WI38 (cell line): Measurements from ENCODE around the gene URM1.

ENCODE experiments used
- H3K4me3 ChIP-seq: 2 replicates; pipeline ENCODE4 v1.5.1; 2011; ENCODE audit warnings: low read depth, mild to moderate bottlenecking, control low read depth, low read length
- TF ChIP-seq, protein P1 (sequence below): IDR thresholded peaks from 2 replicates; pipeline ENCODE4 v1.5.1; 2012; ENCODE audit warnings: low read depth, mild to moderate bottlenecking, control low read depth, low read length

Gene URM1

DNA sequence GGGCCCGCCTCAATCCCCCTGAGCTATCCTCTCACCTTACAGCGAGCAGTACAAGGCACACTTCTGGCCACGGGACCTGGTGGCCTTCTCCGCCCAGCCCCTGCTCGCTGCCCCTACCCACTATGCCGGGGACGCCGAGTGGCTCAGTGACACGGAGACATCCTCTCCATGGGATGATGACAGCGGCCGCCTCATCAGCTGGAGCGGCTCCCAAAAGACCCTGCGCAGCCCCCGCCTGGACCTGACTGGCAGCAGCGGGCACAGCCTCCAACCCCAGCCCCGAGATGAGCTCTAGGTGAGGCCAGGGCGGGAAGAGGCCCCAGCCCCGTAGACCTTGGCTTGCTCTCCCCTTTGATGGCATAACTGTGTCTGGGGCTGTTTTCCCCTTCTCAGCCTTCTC, 64.4 kb downstream of the URM1 start:
- TF ChIP-seq, protein P1, sequence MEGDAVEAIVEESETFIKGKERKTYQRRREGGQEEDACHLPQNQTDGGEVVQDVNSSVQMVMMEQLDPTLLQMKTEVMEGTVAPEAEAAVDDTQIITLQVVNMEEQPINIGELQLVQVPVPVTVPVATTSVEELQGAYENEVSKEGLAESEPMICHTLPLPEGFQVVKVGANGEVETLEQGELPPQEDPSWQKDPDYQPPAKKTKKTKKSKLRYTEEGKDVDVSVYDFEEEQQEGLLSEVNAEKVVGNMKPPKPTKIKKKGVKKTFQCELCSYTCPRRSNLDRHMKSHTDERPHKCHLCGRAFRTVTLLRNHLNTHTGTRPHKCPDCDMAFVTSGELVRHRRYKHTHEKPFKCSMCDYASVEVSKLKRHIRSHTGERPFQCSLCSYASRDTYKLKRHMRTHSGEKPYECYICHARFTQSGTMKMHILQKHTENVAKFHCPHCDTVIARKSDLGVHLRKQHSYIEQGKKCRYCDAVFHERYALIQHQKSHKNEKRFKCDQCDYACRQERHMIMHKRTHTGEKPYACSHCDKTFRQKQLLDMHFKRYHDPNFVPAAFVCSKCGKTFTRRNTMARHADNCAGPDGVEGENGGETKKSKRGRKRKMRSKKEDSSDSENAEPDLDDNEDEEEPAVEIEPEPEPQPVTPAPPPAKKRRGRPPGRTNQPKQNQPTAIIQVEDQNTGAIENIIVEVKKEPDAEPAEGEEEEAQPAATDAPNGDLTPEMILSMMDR: no peak
- H3K4me3 ChIP-seq: no peak overlapping the region

GRCh38 chr9:128438343-128439109, 67.4 kb downstream of the URM1 start:
- TF ChIP-seq, protein P1: peak; percentile 85
- no peak overlapping the region for H3K4me3 ChIP-seq

DNA sequence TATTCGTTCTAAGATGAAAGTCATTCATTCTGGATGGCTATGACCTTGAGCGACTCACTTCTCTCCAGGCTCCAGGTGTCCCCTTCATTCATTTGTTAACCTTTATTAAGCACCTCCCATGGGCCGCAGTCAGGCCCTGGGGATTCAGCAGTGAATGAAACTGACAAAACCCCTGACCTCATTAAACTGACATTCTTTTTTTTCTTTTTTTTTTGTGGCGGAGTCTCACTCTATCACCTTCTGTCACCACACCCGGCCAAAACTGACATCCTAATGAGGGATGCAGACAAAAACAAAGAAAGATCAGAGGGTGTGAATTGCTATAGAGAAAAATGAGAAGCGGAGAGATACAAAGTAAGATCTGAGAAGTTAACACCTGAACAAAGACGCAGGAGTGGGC, 68.1 kb downstream of the URM1 start:
- TF ChIP-seq, protein P1: no peak
- no peak overlapping the region for H3K4me3 ChIP-seq
